Spleen (tissue), 13 donors: ENCODE measurements around the gene LRFN2. TPM values are rescaled to one million over a fixed set of nuclear protein-coding genes. Genes with fewer than 3 reads are reported as not detected.

Experiments
- DNase-seq: peaks from one replicate; pipeline ENCODE4 v3.0.0-alpha.2; 2020
- H3K27ac ChIP-seq, 8 donors: fragments of 200-600 bp; sonication (generic) in 7 of 8; 1 replicate in 4 of 8; 2 replicates in 4 of 8; pipeline versions ENCODE4 v1.5.0 to v1.8.0; 2016 to 2021; ENCODE audit warnings: inconsistent platforms in 4 of 8, mild to moderate bottlenecking in 4 of 8, moderate library complexity in 1 of 8
- H3K27me3 ChIP-seq, 7 donors: fragments of 200-600 bp; sonication (generic) in 6 of 7; replicated peaks in 1 of 7; 1 replicate in 4 of 7; 2 replicates in 3 of 7; pipeline versions ENCODE4 v1.5.0 to v1.8.0; 2016 to 2021; ENCODE audit warnings: inconsistent platforms in 3 of 7, mild to moderate bottlenecking in 1 of 7
- H3K36me3 ChIP-seq, 6 donors: fragments of 200-600 bp; sonication (generic) in 5 of 6; 1 replicate in 4 of 6; 2 replicates in 2 of 6; pipeline versions ENCODE4 v1.5.0 to v1.8.0; 2016 to 2021; ENCODE audit warnings: inconsistent platforms in 2 of 6
- H3K4me1 ChIP-seq, 6 donors: fragments of 200-600 bp; sonication (generic) in 5 of 6; 1 replicate in 3 of 6; 2 replicates in 3 of 6; pipeline versions ENCODE4 v1.5.0 to v1.8.0; 2016 to 2021; ENCODE audit warnings: inconsistent platforms in 3 of 6
- H3K4me3 ChIP-seq, 8 donors: fragments of 200-600 bp; sonication (generic) in 7 of 8; 1 replicate in 4 of 8; 2 replicates in 4 of 8; pipeline versions ENCODE4 v1.5.0 to v1.8.0; 2016 to 2021; ENCODE audit warnings: inconsistent platforms in 4 of 8, mild to moderate bottlenecking in 4 of 8, moderate library complexity in 2 of 8
- H3K9me3 ChIP-seq, 8 donors: fragments of 200-600 bp; sonication (generic) in 7 of 8; 1 replicate in 4 of 8; 2 replicates in 4 of 8; pipeline versions ENCODE4 v1.5.0 to v1.8.0; 2016 to 2021; ENCODE audit warnings: inconsistent platforms in 4 of 8
- POLR2A ChIP-seq, 3 donors: fragments of 450-650 bp; IDR thresholded peaks; one replicate each; pipeline ENCODE4 v1.5.1; 2017; ENCODE audit warnings: antibody characterized with exemption in 3 of 3, mild to moderate bottlenecking in 1 of 3
- POLR2AphosphoS5 ChIP-seq, 3 donors: sonication (generic); formaldehyde crosslinking; IDR thresholded peaks; one replicate each; pipeline ENCODE4 v1.5.1; 2017; ENCODE audit warnings: antibody characterized with exemption in 3 of 3
- WGBS, 5 donors: extraction: QIAGEN DNeasy Blood & Tissue Kit in 3 of 5; methylation state at CpG; one replicate each; pipeline versions ENCODE4 v1.1.5 to v1.1.7; 2013 to 2018; 5-methylcytosine and 5-hydroxymethylcytosine counted together
- intact Hi-C: fragments of 100-400 bp; cut with DNase I; formaldehyde crosslinking; loops from one replicate; pipeline ENCODE4 v1.15.0; 2023; ENCODE audit warnings: low total_unique reads
- long read RNA-seq, 2 donors: transcript quantifications; one replicate each; lab custom pipeline, GENCODE V29; 2026
- polyA plus RNA-seq, 3 donors: library from polyadenylated mRNA; stranded (reverse); fragments of 200-250 nt; gene quantifications; one replicate each; pipeline ENCODE4 v1.2.1, GENCODE V29; 2013
- total RNA-seq, 7 donors: library from RNA; depleted of rRNA in 3 of 7; stranded (reverse); fragments of >200 nt in 3 of 7; fragmentation: NEBNext Ultra II Directional in 4 of 7; extraction: Animal tissue kit (Norgen Biotek cat#: 25700) in 4 of 7; gene quantifications; one replicate each; pipeline versions ENCODE4 v1.1.0 to v1.2.1, GENCODE V29; 2016 to 2021
- TF ChIP-seq, protein P1 (sequence below), 11 experiments: fragments of 200-600 bp in 7 of 11; fragments of 450-650 bp in 4 of 11; sonication (generic) in 4 of 11; IDR thresholded peaks in 8 of 11; conservative IDR thresholded peaks in 3 of 11; 1 replicate in 7 of 11; 2 replicates in 4 of 11; pipeline versions ENCODE4 v1.4.0 to v1.8.0; 2016 to 2021; ENCODE audit warnings: antibody characterized with exemption in 11 of 11, inconsistent platforms in 4 of 11, mild to moderate bottlenecking in 1 of 11
- donor health status: healthy with polysubstance abuse.
- donor health status: DM: no; HTN: no; CAD: no; lungs with moderate emphysema.
- donor health status: DM: no; HTN: no; CAD: no.
- donor health status: Bipolar disorder and iron deficiency.
- donor health status: healthy.
- donor health status: DM: no; HTN: no; CAD: no.
- donor health status: DM: yes; HTN: yes; CAD: no.

The LRFN2 gene
- total RNA-seq = 1 to 10 TPM in 6 of 7 donors, under 1 TPM in 1; 0.70 to 6.0 (median 2.3) TPM
- under 1 TPM; 0.05 to 0.48 (median 0.07) TPM for polyA plus RNA-seq
- long read RNA-seq, donor 1 = 0 reads
- long read RNA-seq, donor 2 = 0 reads

GRCh38 chr6:40587240-40588069 lies at the start of gene LRFN2:
LRFN2 (minus strand) TSS chr6:40587364.
- intact Hi-C loops = loop anchor here (5.0 kb wide), 1 partner anchor 260 kb away; no protein-coding TSS in a partner anchor
- WGBS, 5 donors = 0 to 1% (median 1%) methylated on average over 9 to 89 of the region's 89 CpGs
- peak; percentile 92 for DNase-seq
- H3K4me3 ChIP-seq = peak within 1 kb of the TSS; percentile 25 to 72 (median 49)
- H3K9me3 ChIP-seq = no peaks in the 10 kb centered on the region
- peaks cover 0 to 67% (median 22%) of the 10 kb centered on the region in 7 donors for H3K27me3 ChIP-seq
- H3K4me1 ChIP-seq = peaks cover 0 to 34% (median 24%) of the 10 kb centered on the region in 6 donors
- peak within 1 kb of the TSS in 6 of 8 donors; percentile 9 to 74 (median 68) for H3K27ac ChIP-seq
- no peaks in the 10 kb centered on the region for H3K36me3 ChIP-seq
- TF ChIP-seq, protein P1, sequence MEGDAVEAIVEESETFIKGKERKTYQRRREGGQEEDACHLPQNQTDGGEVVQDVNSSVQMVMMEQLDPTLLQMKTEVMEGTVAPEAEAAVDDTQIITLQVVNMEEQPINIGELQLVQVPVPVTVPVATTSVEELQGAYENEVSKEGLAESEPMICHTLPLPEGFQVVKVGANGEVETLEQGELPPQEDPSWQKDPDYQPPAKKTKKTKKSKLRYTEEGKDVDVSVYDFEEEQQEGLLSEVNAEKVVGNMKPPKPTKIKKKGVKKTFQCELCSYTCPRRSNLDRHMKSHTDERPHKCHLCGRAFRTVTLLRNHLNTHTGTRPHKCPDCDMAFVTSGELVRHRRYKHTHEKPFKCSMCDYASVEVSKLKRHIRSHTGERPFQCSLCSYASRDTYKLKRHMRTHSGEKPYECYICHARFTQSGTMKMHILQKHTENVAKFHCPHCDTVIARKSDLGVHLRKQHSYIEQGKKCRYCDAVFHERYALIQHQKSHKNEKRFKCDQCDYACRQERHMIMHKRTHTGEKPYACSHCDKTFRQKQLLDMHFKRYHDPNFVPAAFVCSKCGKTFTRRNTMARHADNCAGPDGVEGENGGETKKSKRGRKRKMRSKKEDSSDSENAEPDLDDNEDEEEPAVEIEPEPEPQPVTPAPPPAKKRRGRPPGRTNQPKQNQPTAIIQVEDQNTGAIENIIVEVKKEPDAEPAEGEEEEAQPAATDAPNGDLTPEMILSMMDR (IDR thresholded peaks at IDR 0.05 in 8 of 11, conservative IDR thresholded peaks at IDR 0.05 in 3 of 11) = peak; percentile 46 to 86 (median 76)
- TF ChIP-seq POLR2AphosphoS5 (IDR thresholded peaks at IDR 0.05) (peak in 2 of 3 donors; percentile 45 to 58), POLR2A (IDR thresholded peaks at IDR 0.05) (no peak)

- no peak overlapping the region for H3K27ac ChIP-seq
- H3K4me3 ChIP-seq = no peak overlapping the region
- intact Hi-C loops = no loop called here
- no peaks in the 10 kb centered on the region for H3K4me1 ChIP-seq
- WGBS, 5 donors = 71 to 87% (median 77%) methylated on average over 3 of the region's 3 CpGs
- H3K9me3 ChIP-seq = no peaks in the 10 kb centered on the region
- H3K27me3 ChIP-seq = no peaks in the 10 kb centered on the region
- H3K36me3 ChIP-seq = no peaks in the 10 kb centered on the region
- TF ChIP-seq POLR2AphosphoS5 (IDR thresholded peaks at IDR 0.05) (no peak), POLR2A (IDR thresholded peaks at IDR 0.05) (no peak)
- TF ChIP-seq, protein P1 (IDR thresholded peaks at IDR 0.05 in 8 of 11, conservative IDR thresholded peaks at IDR 0.05 in 3 of 11) = no peak
- no peak for DNase-seq
Measured at GRCh38 chr6:40634429-40634828, 47.3 kb upstream of the LRFN2 start.

- DNase-seq = no peak
- WGBS, 5 donors = 68 to 87% (median 72%) methylated on average over 7 of the region's 7 CpGs
- no peaks in the 10 kb centered on the region for H3K4me1 ChIP-seq
Measured at GRCh38 chr6:40631744-40632143, 44.6 kb upstream of the LRFN2 start.

More at GRCh38 chr6:40631744-40632143, 44.6 kb upstream of the LRFN2 start:
- H3K27ac ChIP-seq = no peak overlapping the region
- no peaks in the 10 kb centered on the region for H3K9me3 ChIP-seq
- no peaks in the 10 kb centered on the region for H3K27me3 ChIP-seq
- H3K36me3 ChIP-seq = no peaks in the 10 kb centered on the region
- intact Hi-C loops = no loop called here
- TF ChIP-seq POLR2A (IDR thresholded peaks at IDR 0.05) = no peak
- TF ChIP-seq, protein P1 (IDR thresholded peaks at IDR 0.05 in 8 of 11, conservative IDR thresholded peaks at IDR 0.05 in 3 of 11) = no peak
- no peak for TF ChIP-seq POLR2AphosphoS5 (IDR thresholded peaks at IDR 0.05)
- no peak overlapping the region for H3K4me3 ChIP-seq
